Upper lobe of right lung (tissue), 1 donor: ENCODE results near the gene CD276. TPM values are rescaled to one million over a fixed set of nuclear protein-coding genes. Genes with fewer than 3 reads are reported as not detected.
"Not testable (repeated sequence)": the region's sequence is repeated elsewhere in the genome, so short reads cannot be mapped to it uniquely, and the experiment has no call there.

Source experiments
- ATAC-seq: fragments of 200-7000 bp; cut with Tn5 transposase; one replicate; pipeline ENCODE4 v1.9.1; 2020; ENCODE audit warnings: mild to moderate bottlenecking, moderate library complexity
- DNase-seq: peaks from one replicate; pipeline ENCODE4 v3.0.0-alpha.2; 2020
- H3K27ac ChIP-seq: fragments of 200-600 bp; one replicate; pipeline ENCODE4 v1.8.0; 2022
- H3K27me3 ChIP-seq: fragments of 200-600 bp; one replicate; pipeline ENCODE4 v1.8.0; 2022; ENCODE audit warnings: mild to moderate bottlenecking
- H3K36me3 ChIP-seq: fragments of 200-600 bp; one replicate; pipeline ENCODE4 v1.8.0; 2022
- H3K4me1 ChIP-seq: fragments of 200-600 bp; one replicate; pipeline ENCODE4 v1.8.0; 2022
- H3K4me3 ChIP-seq: fragments of 200-600 bp; one replicate; pipeline ENCODE4 v1.8.0; 2022; ENCODE audit warnings: mild to moderate bottlenecking
- H3K9me3 ChIP-seq: fragments of 200-600 bp; one replicate; pipeline ENCODE4 v1.8.0; 2022
- intact Hi-C: fragments of 100-400 bp; cut with DNase I; formaldehyde crosslinking; loops from one replicate; pipeline ENCODE4 v1.11.0; 2022
- total RNA-seq: library from RNA; stranded (reverse); fragmentation: NEBNext Ultra II Directional; extraction: Animal tissue kit (Norgen Biotek cat#: 25700); gene quantifications from one replicate; pipeline ENCODE4 v1.2.1, GENCODE V29; 2021
- TF ChIP-seq, protein P1 (sequence below): fragments of 200-600 bp; IDR thresholded peaks from one replicate; pipeline ENCODE4 v1.8.0; 2022; ENCODE audit warnings: antibody characterized with exemption
- donor health status: DM: no; HTN: yes; CAD: no; lungs with severe emphysema.

The CD276 gene
- total RNA-seq, 1 donor from 2014 or later = 60.8 TPM

GRCh38 chr15:73727330-73727976 lies 43.3 kb downstream of the CD276 start:
- H3K27me3 ChIP-seq = no peaks in the 10 kb centered on the region
- H3K4me1 ChIP-seq = no peaks in the 10 kb centered on the region
- ATAC-seq (no peak), DNase-seq (no peak)
- H3K9me3 ChIP-seq = no peaks in the 10 kb centered on the region
- intact Hi-C loops = no loop called here
- no peak overlapping the region for H3K4me3 ChIP-seq
- no peak overlapping the region for H3K27ac ChIP-seq
- TF ChIP-seq, protein P1, sequence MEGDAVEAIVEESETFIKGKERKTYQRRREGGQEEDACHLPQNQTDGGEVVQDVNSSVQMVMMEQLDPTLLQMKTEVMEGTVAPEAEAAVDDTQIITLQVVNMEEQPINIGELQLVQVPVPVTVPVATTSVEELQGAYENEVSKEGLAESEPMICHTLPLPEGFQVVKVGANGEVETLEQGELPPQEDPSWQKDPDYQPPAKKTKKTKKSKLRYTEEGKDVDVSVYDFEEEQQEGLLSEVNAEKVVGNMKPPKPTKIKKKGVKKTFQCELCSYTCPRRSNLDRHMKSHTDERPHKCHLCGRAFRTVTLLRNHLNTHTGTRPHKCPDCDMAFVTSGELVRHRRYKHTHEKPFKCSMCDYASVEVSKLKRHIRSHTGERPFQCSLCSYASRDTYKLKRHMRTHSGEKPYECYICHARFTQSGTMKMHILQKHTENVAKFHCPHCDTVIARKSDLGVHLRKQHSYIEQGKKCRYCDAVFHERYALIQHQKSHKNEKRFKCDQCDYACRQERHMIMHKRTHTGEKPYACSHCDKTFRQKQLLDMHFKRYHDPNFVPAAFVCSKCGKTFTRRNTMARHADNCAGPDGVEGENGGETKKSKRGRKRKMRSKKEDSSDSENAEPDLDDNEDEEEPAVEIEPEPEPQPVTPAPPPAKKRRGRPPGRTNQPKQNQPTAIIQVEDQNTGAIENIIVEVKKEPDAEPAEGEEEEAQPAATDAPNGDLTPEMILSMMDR = no peak
- no peaks in the 10 kb centered on the region for H3K36me3 ChIP-seq

DNA sequence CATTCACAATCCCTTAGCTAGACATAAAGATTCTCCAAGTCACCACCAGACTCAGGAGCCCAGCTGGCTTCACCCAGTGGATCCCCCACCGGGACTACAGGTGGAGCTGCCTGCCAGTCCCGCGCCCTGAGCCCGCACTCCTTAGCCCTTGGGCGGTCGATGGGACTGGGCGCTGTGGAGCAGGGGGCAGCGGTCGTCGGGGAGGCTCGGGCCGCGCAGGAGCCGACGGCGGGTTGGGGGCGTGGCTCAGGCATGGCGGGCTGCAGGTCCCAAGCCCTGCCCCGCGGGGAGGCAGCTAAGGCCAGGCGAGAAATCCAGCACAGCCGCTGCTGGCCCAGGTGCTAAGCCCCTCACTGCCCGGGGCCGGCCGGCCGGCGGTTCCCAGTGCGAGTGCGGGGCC lies 47.9 kb downstream of the CD276 start:
- H3K27me3 ChIP-seq, H3K36me3 ChIP-seq, H3K4me1 ChIP-seq, H3K4me3 ChIP-seq, H3K27ac ChIP-seq, H3K9me3 ChIP-seq, DNase-seq, intact Hi-C loops, ATAC-seq: not testable (repeated sequence)

DNA sequence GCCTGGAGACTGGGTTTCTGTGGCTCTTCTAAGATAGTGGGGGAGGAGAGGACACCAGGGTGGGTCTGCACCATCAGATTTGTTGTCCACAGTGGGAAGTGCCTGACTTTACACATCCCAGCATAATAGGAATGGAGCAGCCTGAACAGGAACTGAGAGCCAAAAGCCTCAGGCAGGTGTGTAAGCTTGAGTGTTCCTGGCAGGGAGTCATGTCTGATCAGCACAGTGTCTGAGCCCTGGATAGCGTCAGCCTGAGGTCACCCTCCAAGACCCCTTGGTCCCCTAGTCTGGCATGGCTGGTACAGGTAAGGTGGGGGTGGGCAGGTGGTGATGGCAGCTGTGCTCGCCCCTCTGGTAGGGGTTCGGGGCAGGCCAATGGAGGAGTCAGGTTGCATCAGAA lies 48.7 kb downstream of the CD276 start:
- Histone ChIP-seq H3K9me3 (no peaks in the 10 kb centered on the region), H3K27ac (no peak overlapping the region), H3K4me3 (no peak overlapping the region), H3K27me3 (no peaks in the 10 kb centered on the region), H3K4me1 (no peaks in the 10 kb centered on the region), H3K36me3 (no peaks in the 10 kb centered on the region)
- ATAC-seq (peak; percentile 9), DNase-seq (no peak)
- TF ChIP-seq, protein P1 = no peak
- intact Hi-C loops = no loop called here

GRCh38 chr15:73737535-73737934 lies 53.4 kb downstream of the CD276 start:
- no peaks in the 10 kb centered on the region for H3K9me3 ChIP-seq
- intact Hi-C loops = no loop called here

DNA sequence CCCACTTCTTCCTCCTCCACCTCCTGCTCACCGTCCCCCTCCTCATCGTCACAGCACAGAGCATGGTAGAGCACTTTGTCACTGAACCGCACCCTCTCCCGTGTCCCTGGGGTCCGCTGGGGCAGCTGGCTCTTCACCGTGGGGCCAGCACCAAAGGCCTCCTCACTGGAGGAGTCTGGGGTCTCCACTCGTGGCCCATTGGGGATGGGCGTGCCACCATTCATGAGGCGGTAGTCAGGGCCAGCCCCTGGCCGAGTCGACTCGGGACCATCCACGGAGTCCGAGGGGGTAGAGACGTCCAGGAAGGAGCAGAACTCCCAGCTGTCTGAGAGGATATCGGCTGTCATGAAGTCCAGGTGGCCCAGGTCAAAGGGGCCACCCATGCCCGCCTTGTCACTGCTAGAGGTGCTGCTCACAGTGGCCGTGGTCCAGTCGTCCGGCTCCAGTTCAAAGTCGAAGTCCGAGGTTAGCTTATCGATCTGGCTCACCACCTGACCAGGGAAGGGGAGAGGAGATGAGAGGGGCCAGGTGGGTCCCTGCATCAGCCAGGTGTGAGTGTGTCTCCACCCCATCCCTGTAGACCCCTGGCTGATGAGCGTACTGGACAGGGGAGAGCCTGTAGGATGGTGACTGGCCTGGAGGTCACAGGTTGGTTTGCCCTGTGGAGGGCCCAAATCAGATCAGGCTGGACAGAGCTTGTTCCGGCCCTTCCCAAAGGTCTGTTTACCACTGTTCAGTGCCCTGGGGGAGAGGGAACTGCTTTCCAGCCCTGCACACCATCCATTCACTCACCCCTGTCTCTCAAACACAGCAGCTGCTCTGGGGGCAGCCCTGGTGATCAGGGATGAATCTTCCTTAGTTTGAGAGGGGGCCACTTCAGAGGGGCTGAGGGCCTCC lies 56.2 kb downstream of the CD276 start:
- TF ChIP-seq, protein P1 = no peak
- no peak for DNase-seq

More at GRCh38 chr15:73737535-73737934, 53.4 kb downstream of the CD276 start:
- no peaks in the 10 kb centered on the region for H3K27me3 ChIP-seq
- H3K4me1 ChIP-seq = no peaks in the 10 kb centered on the region
- H3K36me3 ChIP-seq = no peaks in the 10 kb centered on the region
- no peak overlapping the region for H3K27ac ChIP-seq
- TF ChIP-seq, protein P1 = no peak
- H3K4me3 ChIP-seq = no peak overlapping the region
- DNase-seq = no peak
- ATAC-seq = no peak

DNA sequence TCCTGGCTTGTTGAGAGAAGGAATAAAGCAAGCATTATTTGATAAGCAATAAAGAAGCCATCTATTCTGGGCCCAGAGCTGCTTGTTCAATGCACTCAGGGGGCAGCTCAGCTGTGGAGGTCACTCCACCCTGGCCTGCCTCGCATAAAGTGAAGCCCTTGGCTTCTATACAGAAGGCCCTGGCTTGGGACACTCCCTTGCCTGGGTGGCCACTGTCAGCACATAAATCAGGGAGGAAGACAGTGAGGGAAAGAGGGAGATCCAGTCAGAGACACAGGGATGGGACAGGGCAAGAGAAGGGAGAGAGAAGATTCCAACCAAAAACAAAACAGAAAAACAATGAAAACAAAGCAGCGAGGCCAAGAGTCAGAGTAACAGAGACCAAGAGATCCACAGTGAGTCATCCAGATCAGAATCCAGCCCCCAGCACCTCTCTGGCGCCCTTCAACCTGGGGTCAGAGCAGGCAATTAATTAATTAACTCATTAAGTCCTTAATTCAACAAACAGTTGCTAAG lies 57.2 kb downstream of the CD276 start:
- no peaks in the 10 kb centered on the region for H3K36me3 ChIP-seq
- no peak for ATAC-seq
- intact Hi-C loops = no loop called here
- TF ChIP-seq, protein P1 = no peak
- no peak overlapping the region for H3K4me3 ChIP-seq
- H3K9me3 ChIP-seq = no peaks in the 10 kb centered on the region
- DNase-seq = no peak
- no peak overlapping the region for H3K27ac ChIP-seq
- no peaks in the 10 kb centered on the region for H3K27me3 ChIP-seq
- no peaks in the 10 kb centered on the region for H3K4me1 ChIP-seq

More for the DNA sequence above, 56.2 kb downstream of the CD276 start:
- intact Hi-C loops = no loop called here
- H3K4me3 ChIP-seq = no peak overlapping the region
- H3K27me3 ChIP-seq = no peaks in the 10 kb centered on the region
- no peak for ATAC-seq
- no peak overlapping the region for H3K27ac ChIP-seq
- H3K9me3 ChIP-seq = no peaks in the 10 kb centered on the region
- no peaks in the 10 kb centered on the region for H3K4me1 ChIP-seq
- no peaks in the 10 kb centered on the region for H3K36me3 ChIP-seq
